Measurements from ENCODE around the gene LRCH3. TPM values are rescaled to one million over a fixed set of nuclear protein-coding genes. Genes with fewer than 3 reads are reported as not detected.
A peak's percentile ranks its signal among the peaks of the same experiment; 100 is the strongest.

LRCH3 gene
- total and polyA plus RNA-seq, 9 of the 15 experiments (the other 6 are each of a cell fraction or from before 2014, with no cell fraction given) = 4.6 to 75.3 (median 30.3) TPM

- TF ChIP-seq BCOR (IDR thresholded peaks at IDR 0.05) (0 out of 2 replicates have a peak, but pooled peaks have one; percentile 4), ZNF609 (CRISPR knock-in tag; IDR thresholded peaks at IDR 0.05; ENCODE audit: borderline replicate concordance) (peak; percentile 91; the same call in 1 of the 2 replicates), MAX (CRISPR knock-in tag; IDR thresholded peaks at IDR 0.05) (peak; percentile 56), HMGN3 (IDR thresholded peaks at IDR 0.05; ENCODE audit: borderline replicate concordance, extremely low read depth, insufficient read length, low read depth, low read length) (peak; percentile 47)
- TF ChIP-seq, protein P1, sequence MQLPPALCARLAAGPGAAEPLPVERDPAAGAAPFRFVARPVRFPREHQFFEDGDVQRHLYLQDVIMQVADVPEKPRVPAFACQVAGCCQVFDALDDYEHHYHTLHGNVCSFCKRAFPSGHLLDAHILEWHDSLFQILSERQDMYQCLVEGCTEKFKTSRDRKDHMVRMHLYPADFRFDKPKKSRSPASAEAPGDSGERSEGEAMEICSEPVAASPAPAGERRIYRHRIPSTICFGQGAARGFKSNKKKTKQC (CRISPR knock-in tag; IDR thresholded peaks at IDR 0.05) = peak; percentile 20; the same call in 1 of the 2 replicates
- TF ChIP-seq, protein P2, sequence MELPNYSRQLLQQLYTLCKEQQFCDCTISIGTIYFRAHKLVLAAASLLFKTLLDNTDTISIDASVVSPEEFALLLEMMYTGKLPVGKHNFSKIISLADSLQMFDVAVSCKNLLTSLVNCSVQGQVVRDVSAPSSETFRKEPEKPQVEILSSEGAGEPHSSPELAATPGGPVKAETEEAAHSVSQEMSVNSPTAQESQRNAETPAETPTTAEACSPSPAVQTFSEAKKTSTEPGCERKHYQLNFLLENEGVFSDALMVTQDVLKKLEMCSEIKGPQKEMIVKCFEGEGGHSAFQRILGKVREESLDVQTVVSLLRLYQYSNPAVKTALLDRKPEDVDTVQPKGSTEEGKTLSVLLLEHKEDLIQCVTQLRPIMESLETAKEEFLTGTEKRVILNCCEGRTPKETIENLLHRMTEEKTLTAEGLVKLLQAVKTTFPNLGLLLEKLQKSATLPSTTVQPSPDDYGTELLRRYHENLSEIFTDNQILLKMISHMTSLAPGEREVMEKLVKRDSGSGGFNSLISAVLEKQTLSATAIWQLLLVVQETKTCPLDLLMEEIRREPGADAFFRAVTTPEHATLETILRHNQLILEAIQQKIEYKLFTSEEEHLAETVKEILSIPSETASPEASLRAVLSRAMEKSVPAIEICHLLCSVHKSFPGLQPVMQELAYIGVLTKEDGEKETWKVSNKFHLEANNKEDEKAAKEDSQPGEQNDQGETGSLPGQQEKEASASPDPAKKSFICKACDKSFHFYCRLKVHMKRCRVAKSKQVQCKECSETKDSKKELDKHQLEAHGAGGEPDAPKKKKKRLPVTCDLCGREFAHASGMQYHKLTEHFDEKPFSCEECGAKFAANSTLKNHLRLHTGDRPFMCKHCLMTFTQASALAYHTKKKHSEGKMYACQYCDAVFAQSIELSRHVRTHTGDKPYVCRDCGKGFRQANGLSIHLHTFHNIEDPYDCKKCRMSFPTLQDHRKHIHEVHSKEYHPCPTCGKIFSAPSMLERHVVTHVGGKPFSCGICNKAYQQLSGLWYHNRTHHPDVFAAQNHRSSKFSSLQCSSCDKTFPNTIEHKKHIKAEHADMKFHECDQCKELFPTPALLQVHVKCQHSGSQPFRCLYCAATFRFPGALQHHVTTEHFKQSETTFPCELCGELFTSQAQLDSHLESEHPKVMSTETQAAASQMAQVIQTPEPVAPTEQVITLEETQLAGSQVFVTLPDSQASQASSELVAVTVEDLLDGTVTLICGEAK (IDR thresholded peaks at IDR 0.05) = no peak
- TF ChIP-seq, protein P2 (CRISPR knock-in tag; IDR thresholded peaks at IDR 0.05) = no peak
These were observed 41.3 kb upstream of the LRCH3 start, which contains the start of gene FYTTD1 (continued) for GRCh38 chr3:197749601-197750395.
